GM19467 (cell line): ENCODE results near the gene HAO2.

Experiments used
- ATAC-seq: cut with Tn5 transposase; IDR thresholded peaks from one replicate; pipeline ENCODE4 v1.9.1; 2021; ENCODE audit warnings: mild to moderate bottlenecking, moderate library complexity; ENCODE audit not compliant: unreplicated experiment

HAO2 gene

DNA sequence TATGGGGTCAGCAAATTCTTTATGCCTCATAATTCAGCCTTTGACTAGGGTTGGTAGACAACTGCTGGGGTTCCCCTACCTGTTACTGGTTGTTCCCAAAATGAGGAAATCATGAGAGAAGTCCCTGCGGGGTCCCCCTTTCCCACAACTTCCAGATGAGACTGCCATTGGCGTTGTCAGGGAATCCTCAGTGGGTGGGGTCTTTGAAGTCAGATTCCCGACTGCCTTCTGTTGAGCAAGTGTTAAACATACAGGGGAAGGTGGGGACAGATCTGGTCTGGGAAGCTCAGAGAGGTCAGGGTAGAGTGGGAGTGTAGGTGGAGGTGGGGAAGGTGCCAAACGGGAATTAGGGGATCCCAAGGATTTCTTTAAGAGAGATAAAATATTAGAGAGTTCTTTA lies 61.1 kb downstream of the HAO2 start:
- ATAC-seq: no peak

DNA sequence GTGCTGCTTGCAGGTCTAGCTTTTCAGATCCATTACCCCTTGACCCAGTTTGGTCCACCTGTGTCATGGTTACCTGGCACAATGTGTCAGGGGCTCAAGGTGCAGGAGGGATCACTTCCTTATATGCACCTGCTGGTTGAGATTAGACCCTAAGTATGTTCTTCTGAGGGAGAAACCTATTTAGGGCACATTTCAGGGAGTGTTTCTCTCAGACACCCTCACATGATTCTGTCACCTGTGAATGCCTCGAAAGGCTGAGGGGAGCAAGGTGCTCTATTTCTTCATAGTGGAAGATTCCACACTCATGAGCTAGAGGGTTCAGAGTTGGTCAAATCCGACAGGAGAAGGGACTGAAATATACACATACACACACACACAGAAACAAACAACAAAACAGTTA lies 61.9 kb downstream of the HAO2 start:
- ATAC-seq: no peak

DNA sequence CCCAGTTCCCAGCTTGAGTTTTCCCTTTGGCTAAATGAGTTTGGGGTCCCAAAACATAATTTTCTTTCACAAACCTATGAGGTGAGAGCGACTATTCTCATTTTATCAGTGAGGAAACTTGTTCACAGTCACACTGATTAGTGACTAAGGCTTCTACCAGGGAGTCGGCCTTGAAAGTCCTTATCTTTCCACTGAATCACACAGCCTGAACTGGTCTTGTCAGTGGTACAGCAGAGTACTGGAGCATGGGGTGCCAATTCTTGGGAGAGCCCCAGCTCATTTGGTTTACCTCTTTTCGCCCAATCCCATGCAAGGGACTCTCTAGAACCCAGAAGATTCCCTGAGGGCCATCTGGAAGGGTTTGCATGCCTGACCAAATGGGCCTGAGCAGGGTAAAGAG lies 63.3 kb downstream of the HAO2 start:
- no peak for ATAC-seq

DNA sequence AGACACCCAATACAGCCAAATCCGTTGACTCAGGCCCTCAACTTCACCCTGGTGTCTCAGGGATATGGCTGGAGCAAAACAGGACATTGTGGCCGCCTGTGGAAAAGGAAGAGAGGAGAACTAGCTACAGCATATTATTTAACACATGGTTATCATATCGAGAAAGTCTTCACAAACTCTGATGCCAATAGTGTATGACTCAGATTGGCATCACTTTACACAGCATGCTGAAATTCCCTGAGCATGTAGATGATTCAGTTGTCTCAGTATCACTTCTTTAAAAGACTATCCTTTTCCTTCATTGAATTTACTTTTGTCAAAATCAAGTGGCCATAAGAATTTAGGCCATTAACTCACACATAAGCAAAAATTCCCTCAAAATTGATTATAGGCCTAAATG lies 66.5 kb downstream of the HAO2 start:
- ATAC-seq: no peak

DNA sequence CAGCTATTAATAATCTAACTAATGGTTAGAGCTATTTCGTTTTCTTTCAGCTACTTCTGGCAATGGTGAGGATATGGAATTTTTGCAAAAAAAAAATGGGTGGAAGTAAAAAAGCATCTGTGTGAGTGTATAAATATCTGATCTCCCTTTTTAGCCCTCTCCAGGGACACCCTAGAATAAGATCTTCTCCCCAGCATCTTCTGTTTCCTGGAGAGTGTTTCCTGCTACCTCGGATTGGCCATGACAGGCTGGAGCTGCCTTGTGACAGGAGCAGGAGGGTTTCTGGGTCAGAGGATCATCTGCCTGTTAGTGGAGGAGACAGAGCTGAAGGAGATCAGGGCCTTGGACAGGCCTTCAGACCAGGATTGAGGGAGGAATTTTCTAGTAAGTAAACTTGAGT lies 70.2 kb downstream of the HAO2 start:
- ATAC-seq: no peak

DNA sequence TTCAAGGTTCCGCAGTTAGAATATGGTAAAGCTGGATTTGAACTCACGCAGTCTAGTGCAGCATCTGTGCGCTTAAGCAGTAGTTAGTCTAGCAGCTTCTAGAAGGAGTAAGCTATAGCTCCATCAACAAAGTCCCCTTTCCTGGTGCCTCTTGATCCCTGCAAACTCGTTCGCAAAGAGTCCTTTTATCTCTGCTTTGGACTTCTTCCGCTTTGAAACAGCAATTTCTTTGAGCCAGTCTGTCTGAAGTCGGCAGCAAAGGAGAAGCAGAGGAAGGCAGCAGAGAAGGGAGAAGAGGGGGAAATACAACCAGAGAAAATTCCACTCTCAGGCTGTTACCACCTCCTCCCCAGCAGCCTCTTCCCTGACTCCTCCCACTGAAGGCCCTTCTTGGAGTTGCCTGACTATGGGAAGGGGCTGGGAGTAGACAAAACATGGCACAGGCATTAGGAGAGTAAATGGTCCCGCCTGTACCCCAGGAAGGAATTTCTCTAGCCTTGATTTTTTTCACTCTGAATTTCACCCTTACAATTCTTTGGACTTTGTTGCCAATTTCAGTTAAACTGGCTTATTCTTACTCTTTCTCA lies 72.2 kb downstream of the HAO2 start:
- no peak for ATAC-seq

DNA sequence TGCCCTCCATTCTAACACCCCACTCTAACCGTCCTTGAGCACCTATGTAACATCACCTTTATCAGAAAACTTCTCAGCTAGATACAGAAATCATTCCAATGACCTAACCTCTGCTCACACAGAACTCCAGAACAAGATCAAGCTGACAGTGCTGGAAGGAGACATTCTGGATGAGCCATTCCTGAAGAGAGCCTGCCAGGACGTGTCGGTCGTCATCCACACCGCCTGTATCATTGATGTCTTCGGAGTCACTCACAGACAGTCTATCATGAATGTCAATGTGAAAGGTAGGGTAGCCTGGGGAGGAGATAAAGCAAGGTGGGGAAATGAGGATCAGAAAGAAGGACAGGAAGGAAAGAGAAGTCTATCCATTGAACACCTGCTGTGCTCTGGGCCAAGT lies 74.2 kb downstream of the HAO2 start:
- no peak for ATAC-seq
